Pancreas (tissue), 10 donors: ENCODE measurements around the gene CNR1. TPM values are rescaled to one million over a fixed set of nuclear protein-coding genes. Genes with fewer than 3 reads are reported as not detected.

Experiments used
- ATAC-seq, 4 donors: fragments of 200-7000 bp; cut with Tn5 transposase; one replicate each; pipeline versions ENCODE4 v1.8.0 to v1.9.1; 2020; ENCODE audit warnings: mild to moderate bottlenecking in 4 of 4, moderate library complexity in 4 of 4
- DNase-seq, 6 donors: peaks; one replicate each; pipeline ENCODE4 v3.0.0-alpha.2; 2020
- FAIRE-seq: peaks from 2 replicates; lab custom pipeline; 2012; peaks lifted over from hg19 to GRCh38; lab: Jason Lieb, UNC
- H3K27ac ChIP-seq, 4 donors: fragments of 200-600 bp; sonication (generic); 1 replicate in 3 of 4; 2 replicates in 1 of 4; pipeline versions ENCODE4 v1.5.0 to v1.8.0; 2020
- H3K27me3 ChIP-seq, 4 donors: fragments of 200-600 bp; one replicate each; pipeline ENCODE4 v1.8.0; 2021
- H3K36me3 ChIP-seq, 3 donors: fragments of 200-600 bp; sonication (generic) in 1 of 3; one replicate each; pipeline versions ENCODE4 v1.5.0 to v1.8.0; 2020 to 2021
- H3K4me1 ChIP-seq, 3 donors: fragments of 200-600 bp; one replicate each; pipeline ENCODE4 v1.8.0; 2021
- H3K4me3 ChIP-seq, 4 donors: fragments of 200-600 bp; sonication (generic) in 2 of 4; one replicate each; pipeline versions ENCODE4 v1.5.0 to v1.8.0; 2020 to 2021
- H3K9me3 ChIP-seq, 4 donors: fragments of 200-600 bp; one replicate each; pipeline ENCODE4 v1.8.0; 2021
- WGBS, 2 donors: extraction: QIAGEN DNeasy Blood & Tissue Kit; methylation state at CpG; one replicate each; pipeline ENCODE4 v1.1.7; 2013; 5-methylcytosine and 5-hydroxymethylcytosine counted together
- intact Hi-C, 3 donors: fragments of 100-400 bp; cut with DNase I; formaldehyde crosslinking; loops; one replicate each; pipeline versions ENCODE4 v1.11.1 to v1.14.2; 2022
- polyA plus RNA-seq, 2 donors: library from polyadenylated mRNA; stranded (reverse); fragments of 200-250 nt; gene quantifications; one replicate each; pipeline ENCODE4 v1.2.3, GENCODE V29; 2013
- total RNA-seq, 6 donors: library from RNA; stranded (reverse); fragmentation: NEBNext Ultra II Directional in 4 of 6; extraction: Animal tissue kit (Norgen Biotek cat#: 25700) in 4 of 6; gene quantifications; one replicate each; pipeline versions ENCODE4 v1.2.1 to v1.2.4, GENCODE V29; 2021 to 2023
- TF ChIP-seq, protein P1 (sequence below), 4 donors: fragments of 200-600 bp; sonication (generic) in 3 of 4; IDR thresholded peaks; one replicate each; pipeline versions ENCODE4 v1.5.0 to v1.8.0; 2021; ENCODE audit warnings: antibody characterized with exemption in 4 of 4
- donor health status: healthy with polysubstance abuse.
- donor health status: DM: no; HTN: no; CAD: no; lungs with moderate emphysema.
- donor health status: DM: no; HTN: no; CAD: no.
- donor health status: control.
- donor health status: control.
- donor health status: Bipolar disorder and iron deficiency.
- donor health status: DM: yes; HTN: yes; CAD: no.
- donor health status: DM: no; HTN: no; CAD: no.
- donor health status: DM: no; HTN: no; CAD: no.
- donor health status: DM: yes; HTN: yes; CAD: no.

Gene CNR1
- total and polyA plus RNA-seq, 8 donors = 0.24 to 1.3 (median 0.71) TPM

DNA sequence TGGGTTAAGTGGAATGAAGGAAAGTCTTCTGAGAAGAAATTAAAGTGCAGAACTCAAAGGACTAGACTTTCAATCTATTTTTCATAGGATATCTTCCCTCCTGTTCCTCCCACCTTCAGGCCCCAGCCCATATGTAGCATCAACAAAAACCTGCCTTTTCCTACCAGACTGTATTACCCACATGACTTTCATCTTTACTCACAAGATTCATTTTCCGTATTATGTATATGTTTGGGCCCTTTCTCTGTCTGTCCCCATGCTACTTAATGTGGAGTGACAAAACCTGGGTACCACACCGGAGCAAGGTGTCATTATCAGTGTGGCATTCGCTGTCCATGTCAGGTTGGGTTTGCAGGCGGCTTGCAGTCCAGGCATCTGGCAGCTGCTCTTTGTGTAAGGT is 18.8 kb upstream of the CNR1 start:
- H3K4me3 ChIP-seq = no peak overlapping the region
- DNase-seq (no peak), FAIRE-seq (no peak), ATAC-seq (no peak)
- H3K36me3 ChIP-seq = no peaks in the 10 kb centered on the region
- WGBS, 2 donors = 66 to 78% methylated on average over 4 of the region's 4 CpGs
- H3K27me3 ChIP-seq = no peaks in the 10 kb centered on the region
- no peaks in the 10 kb centered on the region for H3K4me1 ChIP-seq
- TF ChIP-seq, protein P1, sequence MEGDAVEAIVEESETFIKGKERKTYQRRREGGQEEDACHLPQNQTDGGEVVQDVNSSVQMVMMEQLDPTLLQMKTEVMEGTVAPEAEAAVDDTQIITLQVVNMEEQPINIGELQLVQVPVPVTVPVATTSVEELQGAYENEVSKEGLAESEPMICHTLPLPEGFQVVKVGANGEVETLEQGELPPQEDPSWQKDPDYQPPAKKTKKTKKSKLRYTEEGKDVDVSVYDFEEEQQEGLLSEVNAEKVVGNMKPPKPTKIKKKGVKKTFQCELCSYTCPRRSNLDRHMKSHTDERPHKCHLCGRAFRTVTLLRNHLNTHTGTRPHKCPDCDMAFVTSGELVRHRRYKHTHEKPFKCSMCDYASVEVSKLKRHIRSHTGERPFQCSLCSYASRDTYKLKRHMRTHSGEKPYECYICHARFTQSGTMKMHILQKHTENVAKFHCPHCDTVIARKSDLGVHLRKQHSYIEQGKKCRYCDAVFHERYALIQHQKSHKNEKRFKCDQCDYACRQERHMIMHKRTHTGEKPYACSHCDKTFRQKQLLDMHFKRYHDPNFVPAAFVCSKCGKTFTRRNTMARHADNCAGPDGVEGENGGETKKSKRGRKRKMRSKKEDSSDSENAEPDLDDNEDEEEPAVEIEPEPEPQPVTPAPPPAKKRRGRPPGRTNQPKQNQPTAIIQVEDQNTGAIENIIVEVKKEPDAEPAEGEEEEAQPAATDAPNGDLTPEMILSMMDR (IDR thresholded peaks at IDR 0.05) = no peak
- no peaks in the 10 kb centered on the region for H3K9me3 ChIP-seq
- intact Hi-C loops = no loop called here
- no peak overlapping the region for H3K27ac ChIP-seq

DNA sequence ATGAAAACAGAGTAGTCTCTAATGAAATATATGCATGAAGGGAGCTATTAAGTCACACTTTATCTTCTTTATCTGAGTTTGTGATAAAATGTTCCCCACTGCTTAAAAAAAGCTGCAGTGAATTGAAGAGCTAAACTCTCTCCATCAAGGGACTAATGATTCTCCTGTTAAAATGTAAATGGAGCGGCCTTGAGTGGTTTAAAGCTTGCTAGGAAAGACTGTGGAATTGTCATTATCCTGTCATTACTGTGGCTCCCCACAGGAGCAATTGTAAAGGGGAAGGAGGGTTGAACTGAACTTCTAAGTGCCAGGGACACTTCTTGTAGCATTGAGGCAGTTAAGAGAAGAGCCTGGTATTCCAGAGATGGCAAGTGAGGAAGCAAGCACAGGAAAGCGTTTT is 17.3 kb upstream of the CNR1 start:
- Histone ChIP-seq H3K4me3 (no peak overlapping the region), H3K4me1 (no peaks in the 10 kb centered on the region), H3K36me3 (no peaks in the 10 kb centered on the region), H3K9me3 (no peaks in the 10 kb centered on the region), H3K27me3 (no peaks in the 10 kb centered on the region), H3K27ac (no peak overlapping the region)
- 36% methylated on average over 2 of the region's 2 CpGs for WGBS, 2 donors
- ATAC-seq (no peak), FAIRE-seq (no peak), DNase-seq (no peak)
- TF ChIP-seq, protein P1 (IDR thresholded peaks at IDR 0.05) = no peak
- intact Hi-C loops = no loop called here

DNA sequence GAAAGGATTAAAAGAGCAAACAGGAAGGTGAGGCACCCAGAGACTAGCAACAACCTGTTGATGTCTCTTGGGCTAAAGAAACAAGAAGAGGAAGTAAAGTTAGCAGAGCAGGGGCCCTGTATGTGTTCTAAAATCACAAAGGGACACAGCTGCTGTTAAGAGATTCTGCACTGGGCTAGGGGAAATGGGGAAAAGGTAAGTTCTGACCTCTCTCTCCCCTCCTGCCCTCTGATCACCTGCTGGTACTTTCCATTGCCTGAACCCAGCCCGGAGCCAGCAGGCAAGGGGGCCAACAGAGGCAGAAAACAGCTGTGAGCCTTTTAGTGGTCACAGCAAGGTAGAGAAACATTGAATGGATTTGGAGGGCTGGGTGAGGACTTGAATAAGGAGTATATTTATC is 13.5 kb upstream of the CNR1 start:
- intact Hi-C loops = no loop called here
- TF ChIP-seq, protein P1 (IDR thresholded peaks at IDR 0.05) = no peak
- Histone ChIP-seq H3K9me3 (no peaks in the 10 kb centered on the region), H3K4me3 (no peak overlapping the region), H3K4me1 (no peaks in the 10 kb centered on the region), H3K27me3 (no peaks in the 10 kb centered on the region), H3K27ac (no peak overlapping the region), H3K36me3 (no peaks in the 10 kb centered on the region)
- 6 to 7% methylated on average over 1 of the region's 1 CpG for WGBS, 2 donors
- FAIRE-seq = no peak
- ATAC-seq = no peak
- no peak for DNase-seq

DNA sequence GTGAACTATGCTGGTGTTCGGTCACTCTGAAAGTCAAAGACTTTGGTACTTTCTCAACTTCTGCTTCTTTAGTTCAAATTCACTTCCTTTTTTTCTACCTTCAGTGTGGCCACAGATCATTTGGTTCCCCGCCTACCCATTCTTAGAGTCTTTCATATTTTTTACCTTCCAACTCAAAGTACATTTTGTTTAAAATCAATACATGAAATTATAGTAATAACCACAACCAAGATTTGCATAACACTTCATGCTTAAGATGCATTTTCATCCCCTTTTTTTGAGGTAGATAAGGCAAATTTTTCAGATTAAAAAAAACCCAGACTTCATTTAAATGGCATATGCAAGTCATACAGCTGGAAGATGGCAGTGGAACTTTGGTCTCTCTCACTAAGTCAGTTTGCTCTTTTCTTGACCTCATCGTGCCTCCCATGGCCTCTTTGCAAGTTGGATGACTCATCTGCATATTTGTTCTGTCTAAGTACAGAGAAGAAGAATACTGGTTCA is 11.9 kb upstream of the CNR1 start:
- Histone ChIP-seq H3K4me3 (no peak overlapping the region), H3K9me3 (no peaks in the 10 kb centered on the region), H3K36me3 (no peaks in the 10 kb centered on the region), H3K27me3 (no peaks in the 10 kb centered on the region), H3K27ac (no peak overlapping the region), H3K4me1 (no peaks in the 10 kb centered on the region)
- ATAC-seq (no peak), DNase-seq (no peak), FAIRE-seq (no peak)
- intact Hi-C loops = no loop called here
- 30 to 45% methylated on average over 3 of the region's 3 CpGs for WGBS, 2 donors
- TF ChIP-seq, protein P1 (IDR thresholded peaks at IDR 0.05) = no peak

DNA sequence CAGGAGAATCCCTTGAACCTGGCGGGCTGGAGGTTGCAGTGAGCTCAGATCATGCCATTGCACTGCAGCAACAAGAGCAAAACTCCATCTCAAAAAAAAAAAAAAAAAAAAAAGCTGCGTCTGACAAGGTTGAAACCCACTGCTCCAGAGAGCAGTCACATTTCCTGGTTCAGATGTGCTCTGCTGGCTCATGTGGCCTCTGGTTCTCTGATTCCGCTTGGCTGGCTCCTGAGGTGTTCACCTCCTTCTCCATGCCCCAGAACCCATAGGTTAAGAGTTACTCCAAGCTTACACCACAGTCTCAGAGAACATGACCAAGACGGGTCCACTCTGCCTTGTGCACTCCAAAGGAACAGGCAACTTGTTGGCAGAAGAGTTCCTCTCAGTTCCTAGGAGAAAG is 8.8 kb upstream of the CNR1 start:
- H3K9me3 ChIP-seq = no peaks in the 10 kb centered on the region
- WGBS, 2 donors = 56 to 74% methylated on average over 4 of the region's 4 CpGs
- TF ChIP-seq, protein P1 (IDR thresholded peaks at IDR 0.05) = no peak
- H3K4me3 ChIP-seq = no peak overlapping the region
- DNase-seq (no peak), FAIRE-seq (no peak), ATAC-seq (no peak)
- no peaks in the 10 kb centered on the region for H3K36me3 ChIP-seq
- H3K27ac ChIP-seq = no peak overlapping the region
- H3K27me3 ChIP-seq = no peaks in the 10 kb centered on the region
- intact Hi-C loops = no loop called here
- H3K4me1 ChIP-seq = no peaks in the 10 kb centered on the region
